Activated CD4-positive, alpha-beta T cell treated with anti-CD3 and anti-CD28 coated beads for 36 hours (primary cell): ENCODE data around the gene RGS7. TPM values are rescaled to one million over a fixed set of nuclear protein-coding genes. Genes with fewer than 3 reads are reported as not detected.
"Not testable (repeated sequence)": the region's sequence is repeated elsewhere in the genome, so short reads cannot be mapped to it uniquely, and the experiment has no call there.

Source experiments
- ATAC-seq: fragments of 200-7000 bp; cut with Tn5 transposase; one replicate; pipeline ENCODE4 v1.10.0; 2021; ENCODE audit warnings: mild to moderate bottlenecking, moderate library complexity
- CTCF ChIA-PET: fragments of 350-600 bp; sonication (Branson Sonifier 250); formaldehyde crosslinking; loops from one replicate; lab custom pipeline; 2021; ENCODE audit warnings: antibody characterized with exemption; lab: Charles Lee
- POLR2A ChIA-PET: fragments of 350-600 bp; sonication (Branson Sonifier 250); formaldehyde crosslinking; loops from one replicate; lab custom pipeline; 2021; ENCODE audit warnings: antibody characterized with exemption, inconsistent platforms; lab: Charles Lee
- DNase-seq: peaks from one replicate; pipeline ENCODE4 v3.0.0-alpha.2; 2020
- H3K27ac Mint-ChIP-seq: one replicate; pipeline ENCODE4 v1.8.0; 2021; ENCODE audit warnings: mixed read lengths
- H3K27me3 Mint-ChIP-seq: one replicate; pipeline ENCODE4 v1.8.0; 2021; ENCODE audit warnings: mixed read lengths
- H3K36me3 Mint-ChIP-seq: one replicate; pipeline ENCODE4 v1.8.0; 2021; ENCODE audit warnings: low read depth, mixed read lengths
- H3K4me1 Mint-ChIP-seq: one replicate; pipeline ENCODE4 v1.8.0; 2021; ENCODE audit warnings: mixed read lengths
- H3K4me3 Mint-ChIP-seq: one replicate; pipeline ENCODE4 v1.8.0; 2021; ENCODE audit warnings: mild to moderate bottlenecking, moderate library complexity, mixed read lengths
- H3K9me3 Mint-ChIP-seq: one replicate; pipeline ENCODE4 v1.8.0; 2021; ENCODE audit warnings: low read depth, mixed read lengths
- intact Hi-C, 2 experiments: fragments of 100-400 bp; cut with DNase I in 1 of 2; cut with micrococcal nuclease in 1 of 2; formaldehyde crosslinking; loops; one replicate each; pipeline versions ENCODE4 v1.14.2 to v1.15.1; 2022 to 2024; cut with DNase I, micrococcal nuclease
- total RNA-seq, 2 experiments: library from RNA; stranded (reverse); gene quantifications; one replicate each; pipeline ENCODE4 v1.2.3, GENCODE V29; 2021

The RGS7 gene
- total RNA-seq, 2 experiments from 2014 or later: not detected

GRCh38 chr1:240999826-241000225 lies 357.2 kb downstream of the RGS7 start:
- no peaks in the 10 kb centered on the region for H3K27me3 Mint-ChIP-seq
- no peak for ATAC-seq
- no peaks in the 10 kb centered on the region for H3K4me1 Mint-ChIP-seq
- H3K36me3 Mint-ChIP-seq: no peaks in the 10 kb centered on the region
- intact Hi-C loops: no loop called here
- H3K27ac Mint-ChIP-seq: no peak overlapping the region
- peaks cover 9% of the 10 kb centered on the region for H3K9me3 Mint-ChIP-seq
- CTCF ChIA-PET: no interaction called here
- no peak for DNase-seq
- H3K4me3 Mint-ChIP-seq: no peak overlapping the region
- POLR2A ChIA-PET: no interaction called here

- ChIA-PET CTCF (no interaction called here), POLR2A (no interaction called here)
- DNase-seq (no peak), ATAC-seq (no peak)
- Mint-ChIP-seq H3K27me3 (no peaks in the 10 kb centered on the region), H3K27ac (no peak overlapping the region), H3K4me3 (no peak overlapping the region), H3K9me3 (peaks cover 9% of the 10 kb centered on the region), H3K36me3 (no peaks in the 10 kb centered on the region), H3K4me1 (no peaks in the 10 kb centered on the region)
- intact Hi-C loops: no loop called here
Measured at GRCh38 chr1:240998441-240999015, 358.5 kb downstream of the RGS7 start.

- no peak for ATAC-seq
- no peak overlapping the region for H3K4me3 Mint-ChIP-seq
- no peaks in the 10 kb centered on the region for H3K36me3 Mint-ChIP-seq
- intact Hi-C loops: no loop called here
- no peak overlapping the region for H3K27ac Mint-ChIP-seq
- DNase-seq: no peak
- peaks cover 9% of the 10 kb centered on the region for H3K9me3 Mint-ChIP-seq
- no peaks in the 10 kb centered on the region for H3K27me3 Mint-ChIP-seq
- POLR2A ChIA-PET: no interaction called here
- H3K4me1 Mint-ChIP-seq: no peaks in the 10 kb centered on the region
- CTCF ChIA-PET: no interaction called here
Measured at GRCh38 chr1:240998024-240998423, 359.0 kb downstream of the RGS7 start.

GRCh38 chr1:240993004-240993403 lies 364.0 kb downstream of the RGS7 start:
- no peaks in the 10 kb centered on the region for H3K36me3 Mint-ChIP-seq
- no peak for ATAC-seq
- no peak overlapping the region for H3K27ac Mint-ChIP-seq
- ChIA-PET CTCF (no interaction called here), POLR2A (no interaction called here)
- H3K9me3 Mint-ChIP-seq: no peaks in the 10 kb centered on the region
- H3K4me3 Mint-ChIP-seq: no peak overlapping the region
- intact Hi-C loops: no loop called here
- H3K4me1 Mint-ChIP-seq: no peaks in the 10 kb centered on the region
- no peak for DNase-seq
- H3K27me3 Mint-ChIP-seq: no peaks in the 10 kb centered on the region

GRCh38 chr1:240991230-240991629 lies 365.8 kb downstream of the RGS7 start:
- H3K9me3 Mint-ChIP-seq: no peaks in the 10 kb centered on the region
- ChIA-PET CTCF (interaction anchor here (0.6 to 0.7 kb wide), 3 partner anchors 9 to 234 kb away, joined by 3 read pairs; no protein-coding TSS in a partner anchor), POLR2A (no interaction called here)
- H3K27ac Mint-ChIP-seq: no peak overlapping the region
- DNase-seq (no peak), ATAC-seq (no peak)
- intact Hi-C loops: no loop called here
- no peaks in the 10 kb centered on the region for H3K36me3 Mint-ChIP-seq
- H3K4me1 Mint-ChIP-seq: no peaks in the 10 kb centered on the region
- no peaks in the 10 kb centered on the region for H3K27me3 Mint-ChIP-seq
- H3K4me3 Mint-ChIP-seq: no peak overlapping the region

DNA sequence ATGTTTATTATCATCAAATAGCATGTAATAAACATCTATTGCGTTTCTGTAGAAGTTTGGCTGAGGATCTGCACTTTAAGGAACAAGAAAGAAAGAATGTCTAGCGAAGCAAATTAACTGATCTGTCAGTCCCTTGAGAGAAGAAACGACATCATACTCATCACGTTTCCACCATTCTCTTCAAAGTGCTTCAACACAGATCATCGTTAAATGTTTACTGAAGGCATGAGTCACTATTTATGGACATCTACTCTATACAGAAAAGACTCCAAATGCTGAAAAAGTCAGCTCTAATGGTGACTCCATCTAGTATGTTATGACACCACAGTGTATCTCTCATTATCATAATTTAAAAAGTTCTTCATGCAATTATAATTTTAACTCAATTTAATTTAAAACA lies 369.1 kb downstream of the RGS7 start:
- ChIA-PET POLR2A (no interaction called here), CTCF (no interaction called here)
- no peaks in the 10 kb centered on the region for H3K4me1 Mint-ChIP-seq
- H3K27ac Mint-ChIP-seq: no peak overlapping the region
- ATAC-seq (no peak), DNase-seq (no peak)
- no peak overlapping the region for H3K4me3 Mint-ChIP-seq
- intact Hi-C loops: no loop called here
- H3K36me3 Mint-ChIP-seq: no peaks in the 10 kb centered on the region
- H3K9me3 Mint-ChIP-seq: peaks cover 3% of the 10 kb centered on the region
- no peaks in the 10 kb centered on the region for H3K27me3 Mint-ChIP-seq

GRCh38 chr1:240985081-240985480 lies 371.9 kb downstream of the RGS7 start:
- CTCF ChIA-PET: no interaction called here
- Mint-ChIP-seq H3K27me3 (no peaks in the 10 kb centered on the region), H3K36me3 (no peaks in the 10 kb centered on the region), H3K27ac (no peak overlapping the region), H3K9me3 (peaks cover 3% of the 10 kb centered on the region), H3K4me1 (no peaks in the 10 kb centered on the region), H3K4me3 (no peak overlapping the region)
- ATAC-seq (no peak), DNase-seq (no peak)
- POLR2A ChIA-PET: no interaction called here
- intact Hi-C loops: no loop called here

DNA sequence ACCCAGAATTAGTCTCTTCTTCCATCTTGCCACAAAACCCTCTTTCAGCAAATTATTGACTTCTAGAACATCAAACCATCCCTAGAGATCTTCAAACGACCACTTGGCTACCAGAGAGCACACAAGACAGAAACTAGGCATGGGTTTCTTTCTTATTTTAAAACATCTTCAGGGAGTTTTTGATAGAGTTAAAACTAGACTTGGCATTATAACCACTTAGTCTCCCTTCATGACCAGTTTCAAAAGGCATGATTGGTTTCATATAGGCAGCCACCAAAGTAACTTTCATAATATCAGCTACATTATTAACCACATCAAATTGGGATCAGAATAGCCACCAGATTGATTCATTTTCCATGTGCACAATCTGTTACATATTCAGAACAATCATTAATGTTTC lies 376.7 kb downstream of the RGS7 start:
- Mint-ChIP-seq H3K9me3 (peaks cover under 1% of the 10 kb centered on the region), H3K36me3 (no peaks in the 10 kb centered on the region), H3K4me3 (no peak overlapping the region), H3K4me1 (no peaks in the 10 kb centered on the region), H3K27me3 (no peaks in the 10 kb centered on the region), H3K27ac (no peak overlapping the region)
- no peak for DNase-seq
- ChIA-PET CTCF (no interaction called here), POLR2A (no interaction called here)
- intact Hi-C loops: no loop called here
- ATAC-seq: no peak

- H3K4me1 Mint-ChIP-seq: no peaks in the 10 kb centered on the region
- DNase-seq: no peak
- H3K27ac Mint-ChIP-seq: no peak overlapping the region
- H3K4me3 Mint-ChIP-seq: no peak overlapping the region
- no peaks in the 10 kb centered on the region for H3K36me3 Mint-ChIP-seq
- CTCF ChIA-PET: no interaction called here
- POLR2A ChIA-PET: no interaction called here
- no peak for ATAC-seq
- H3K27me3 Mint-ChIP-seq: no peaks in the 10 kb centered on the region
- intact Hi-C loops: no loop called here
- H3K9me3 Mint-ChIP-seq: no peaks in the 10 kb centered on the region
Measured at GRCh38 chr1:240976685-240977084, 380.3 kb downstream of the RGS7 start.

- Mint-ChIP-seq H3K27ac (no peak overlapping the region), H3K4me1 (no peaks in the 10 kb centered on the region), H3K4me3 (no peak overlapping the region), H3K27me3 (no peaks in the 10 kb centered on the region), H3K9me3 (no peaks in the 10 kb centered on the region), H3K36me3 (no peaks in the 10 kb centered on the region)
- ATAC-seq (no peak), DNase-seq (no peak)
- intact Hi-C loops: no loop called here
- ChIA-PET CTCF (no interaction called here), POLR2A (no interaction called here)
Measured at GRCh38 chr1:240973875-240974274, 383.1 kb downstream of the RGS7 start.

GRCh38 chr1:240972059-240972458 lies 384.9 kb downstream of the RGS7 start:
- DNase-seq, CTCF ChIA-PET, H3K27me3 Mint-ChIP-seq, POLR2A ChIA-PET, intact Hi-C loops, H3K9me3 Mint-ChIP-seq, ATAC-seq, H3K27ac Mint-ChIP-seq, H3K4me1 Mint-ChIP-seq, H3K36me3 Mint-ChIP-seq, H3K4me3 Mint-ChIP-seq: not testable (repeated sequence)

- CTCF ChIA-PET: no interaction called here
Measured at GRCh38 chr1:240970253-240970652, 386.8 kb downstream of the RGS7 start.

DNA sequence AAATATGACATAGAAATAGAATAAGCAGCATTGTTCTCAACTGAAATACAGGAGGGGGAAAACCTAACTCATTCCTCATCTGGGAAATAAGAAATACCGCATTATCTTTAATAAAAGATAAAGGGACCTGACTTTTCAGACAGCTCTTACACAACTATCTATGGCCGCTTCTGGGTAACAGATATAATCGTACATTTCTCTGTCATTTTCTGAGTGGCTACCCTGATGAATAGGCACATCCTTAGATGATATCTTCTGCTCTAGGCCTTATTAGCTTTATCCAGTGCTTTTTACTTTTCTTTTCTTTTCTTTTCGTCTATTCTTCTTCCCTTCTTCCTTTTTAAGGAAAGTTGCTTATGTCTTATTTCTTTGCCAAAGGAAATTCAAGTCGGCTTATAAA lies 388.1 kb downstream of the RGS7 start:
- no peaks in the 10 kb centered on the region for H3K36me3 Mint-ChIP-seq
- H3K27me3 Mint-ChIP-seq: no peaks in the 10 kb centered on the region
- CTCF ChIA-PET: no interaction called here
- no peaks in the 10 kb centered on the region for H3K9me3 Mint-ChIP-seq
- DNase-seq (no peak), ATAC-seq (no peak)
- POLR2A ChIA-PET: no interaction called here
- intact Hi-C loops: no loop called here
- no peak overlapping the region for H3K4me3 Mint-ChIP-seq
- H3K4me1 Mint-ChIP-seq: no peaks in the 10 kb centered on the region
- no peak overlapping the region for H3K27ac Mint-ChIP-seq

More at GRCh38 chr1:240970253-240970652, 386.8 kb downstream of the RGS7 start:
- no peaks in the 10 kb centered on the region for H3K9me3 Mint-ChIP-seq
- no peaks in the 10 kb centered on the region for H3K27me3 Mint-ChIP-seq
- no peak overlapping the region for H3K4me3 Mint-ChIP-seq
- no peak for ATAC-seq
- H3K27ac Mint-ChIP-seq: no peak overlapping the region
- no peaks in the 10 kb centered on the region for H3K4me1 Mint-ChIP-seq
- DNase-seq: no peak
- no peaks in the 10 kb centered on the region for H3K36me3 Mint-ChIP-seq
- POLR2A ChIA-PET: no interaction called here
- intact Hi-C loops: no loop called here
